ENCODE data around the gene FCRLA. TPM values are rescaled to one million over a fixed set of nuclear protein-coding genes. Genes with fewer than 3 reads are reported as not detected.

FCRLA gene
- total RNA-seq, 1 donor from 2014 or later = 1.4 TPM

- DNase-seq = no peak
Observed at GRCh38 chr1:161733526-161733925, 26.5 kb downstream of the FCRLA start.

- no peak for DNase-seq
Observed at GRCh38 chr1:161735837-161736236, 28.8 kb downstream of the FCRLA start.

- DNase-seq = no peak
Observed at GRCh38 chr1:161736335-161736969, 29.4 kb downstream of the FCRLA start.

DNA sequence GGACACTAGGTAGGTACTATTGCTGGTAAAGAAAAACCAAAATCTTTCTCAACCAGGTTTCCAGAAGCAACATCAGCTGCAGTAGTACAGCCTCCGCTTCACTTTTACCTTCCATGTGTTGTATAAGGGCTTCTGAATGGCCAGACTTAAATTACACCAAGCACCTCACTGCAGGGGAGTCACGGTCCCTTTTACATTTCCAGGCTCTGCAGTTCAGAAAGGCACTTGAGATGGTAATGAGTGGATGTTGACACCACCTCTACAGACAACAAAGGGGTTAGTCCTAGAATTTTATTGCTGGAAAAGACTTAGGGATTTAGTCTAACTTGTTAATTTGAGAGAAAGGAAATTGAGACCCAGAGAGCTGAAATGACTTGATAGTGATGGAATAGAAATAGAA lies 30.6 kb downstream of the FCRLA start:
- no peak for DNase-seq

DNA sequence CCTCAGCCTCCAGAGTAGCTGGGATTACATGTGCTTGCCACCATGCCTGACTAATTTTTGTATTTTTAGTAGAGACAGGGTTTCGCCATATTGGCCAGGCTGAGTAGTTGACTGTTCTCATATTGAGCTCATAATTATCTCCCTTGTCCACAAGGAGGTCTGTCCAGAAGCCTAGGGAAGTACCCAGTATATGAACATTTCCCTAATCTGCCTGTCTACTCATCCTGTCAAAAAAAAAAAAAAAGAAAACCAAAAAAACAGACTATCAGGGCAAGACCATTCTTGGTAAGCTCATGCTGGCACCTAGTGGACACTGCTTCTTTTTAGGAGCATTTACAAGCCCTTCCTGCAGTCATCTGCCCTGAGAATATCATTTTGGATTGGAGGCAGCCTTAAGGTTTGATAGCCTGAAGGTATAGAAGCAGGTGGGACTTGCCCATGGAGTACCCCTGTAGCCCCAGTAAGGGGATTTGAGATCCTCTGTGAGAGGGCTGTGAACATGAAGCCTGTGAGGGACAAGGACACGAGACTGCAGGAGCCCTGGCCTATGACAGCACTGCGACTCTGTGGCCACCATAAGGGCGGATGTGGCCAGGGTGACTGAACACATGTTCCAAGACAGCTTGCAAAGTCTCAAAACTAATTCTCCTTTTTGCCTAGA lies 31.7 kb downstream of the FCRLA start:
- DNase-seq = peak; percentile 40

GRCh38 chr1:161739865-161740566 lies 33.0 kb downstream of the FCRLA start:
- DNase-seq = no peak

GRCh38 chr1:161740921-161741320 lies 33.9 kb downstream of the FCRLA start:
- no peak for DNase-seq

DNA sequence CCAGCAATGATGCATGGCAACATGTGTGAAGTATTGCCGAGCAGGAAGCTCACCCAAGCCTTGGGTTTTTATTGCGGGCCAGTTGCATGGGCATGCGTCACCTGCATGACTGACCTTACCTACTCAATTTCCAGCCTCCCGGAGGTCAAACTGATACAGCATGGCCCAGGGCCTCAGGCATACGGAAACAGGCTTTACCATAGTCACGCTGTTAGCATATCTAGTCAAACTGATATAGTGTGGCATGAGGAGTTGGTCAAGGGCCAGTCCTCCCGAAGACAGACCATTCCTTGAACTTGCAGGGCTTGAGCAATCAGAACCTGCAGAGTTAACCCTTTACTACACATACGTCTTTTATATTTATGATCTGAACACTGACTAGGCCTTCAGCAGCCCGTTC lies 36.2 kb downstream of the FCRLA start:
- no peak for DNase-seq

DNA sequence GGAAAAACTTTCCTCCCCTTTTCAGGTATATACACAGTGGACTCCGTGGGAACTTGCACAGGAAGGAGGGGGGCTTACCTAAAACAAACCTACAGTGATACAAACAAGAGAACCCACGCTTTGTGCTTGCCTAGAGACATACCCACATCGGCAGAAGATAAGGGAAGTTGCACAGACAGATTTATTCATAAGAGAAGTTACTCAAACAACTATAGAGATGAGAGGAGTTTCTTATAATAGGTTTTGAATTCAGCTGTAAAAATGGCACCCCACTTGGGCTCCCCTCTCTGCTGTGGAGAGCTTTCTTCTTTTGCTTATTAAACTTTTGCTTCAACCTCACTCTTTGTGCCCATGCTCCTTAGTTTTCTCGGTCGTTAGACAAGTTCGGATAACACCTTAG lies 40.8 kb downstream of the FCRLA start:
- DNase-seq = no peak

- peak; percentile 98 for DNase-seq
Observed at GRCh38 chr1:161749509-161750407, 42.7 kb downstream of the FCRLA start, which contains the start of gene DUSP12. Gene DUSP12 (plus strand): TSS chr1:161749786. CDS start chr1:161749802, 16 bp downstream.

DNA sequence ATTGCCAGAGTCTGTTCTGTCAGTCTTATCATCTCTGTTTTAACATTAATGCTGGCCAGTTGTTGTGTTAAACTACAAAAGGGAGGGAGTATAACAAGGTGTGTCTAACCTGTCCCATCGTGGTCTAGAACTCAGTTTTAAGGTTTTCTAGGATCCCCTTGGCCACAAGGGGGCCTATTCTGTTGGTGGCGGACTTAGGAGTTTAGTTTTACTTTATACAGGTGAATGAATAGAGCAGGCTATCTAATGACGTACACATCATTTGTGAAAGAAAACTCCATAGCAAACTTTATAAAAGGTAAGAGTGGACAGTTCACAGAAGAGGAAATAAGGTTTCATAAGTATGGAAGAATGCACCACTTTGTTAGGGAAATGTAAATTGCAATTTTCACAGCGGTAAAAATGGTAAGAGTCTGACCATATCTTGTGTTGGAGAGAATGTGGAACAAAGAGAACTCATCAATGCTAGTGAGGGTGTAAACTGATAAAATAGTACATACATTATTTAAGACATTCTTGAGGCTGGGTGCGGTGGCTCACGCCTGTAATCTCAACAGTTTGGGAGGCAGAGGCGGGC lies 56.6 kb downstream of the FCRLA start:
- no peak for DNase-seq

Small RNA genes within 50 kb of the gene (small RNA-seq; reads per million reads assigned to genes)
- gene RF00019 (ENCODE audit: low replicate concordance) (not detected), gene RN7SL466P (ENCODE audit: low replicate concordance) (not detected)

Other genes starting within 250 kb of the FCRLA start
- gene FCGR2A, start 201.8 kb upstream of the FCRLA start, total RNA-seq = 14.8 TPM
- gene HSPA6, start 182.7 kb upstream of the FCRLA start, total RNA-seq = 10.2 TPM
- gene FCGR3A, start 157.4 kb upstream of the FCRLA start, total RNA-seq = 3.4 TPM
- 1.4 TPM for gene FCGR3B, start 76.1 kb upstream of the FCRLA start, total RNA-seq
- gene FCGR2B, start 44.1 kb upstream of the FCRLA start, total RNA-seq = 1.6 TPM
- gene FCRLB, start 14.3 kb downstream of the FCRLA start, total RNA-seq = 1.0 TPM
- gene DUSP12, start 42.6 kb downstream of the FCRLA start, total RNA-seq = 55.5 TPM
- 26.7 TPM for gene ATF6, start 59.1 kb downstream of the FCRLA start, total RNA-seq